Right lobe of liver (tissue), 6 donors: ENCODE results near the gene SSTR3. TPM values are rescaled to one million over a fixed set of nuclear protein-coding genes. Genes with fewer than 3 reads are reported as not detected.

Experiments
- ATAC-seq, 4 donors: fragments of 200-7000 bp; cut with Tn5 transposase; one replicate each; pipeline ENCODE4 v1.9.1; 2020; ENCODE audit warnings: mild to moderate bottlenecking in 4 of 4, moderate library complexity in 4 of 4
- DNase-seq, 3 donors: peaks; one replicate each; pipeline ENCODE4 v3.0.0-alpha.2; 2020
- H3K27ac ChIP-seq, 3 donors: fragments of 200-600 bp; one replicate each; pipeline ENCODE4 v1.8.0; 2022
- H3K27me3 ChIP-seq, 2 donors: fragments of 200-600 bp; one replicate each; pipeline ENCODE4 v1.8.0; 2022
- H3K36me3 ChIP-seq, 4 donors: fragments of 200-600 bp; sonication (generic) in 1 of 4; one replicate each; pipeline versions ENCODE4 v1.5.1 to v1.8.0; 2017 to 2022; ENCODE audit warnings: control low read depth in 1 of 4
- H3K4me1 ChIP-seq, 4 donors: fragments of 200-600 bp; sonication (generic) in 1 of 4; one replicate each; pipeline versions ENCODE4 v1.5.1 to v1.8.0; 2017 to 2022; ENCODE audit warnings: control low read depth in 1 of 4
- H3K4me3 ChIP-seq, 3 donors: fragments of 200-600 bp; one replicate each; pipeline ENCODE4 v1.8.0; 2022
- H3K9me3 ChIP-seq, 4 donors: fragments of 200-600 bp; sonication (generic) in 1 of 4; one replicate each; pipeline versions ENCODE4 v1.5.1 to v1.8.0; 2017 to 2022; ENCODE audit warnings: control low read depth in 1 of 4
- POLR2A ChIP-seq: fragments of 450-650 bp; IDR thresholded peaks from one replicate; pipeline ENCODE4 v1.6.1; 2017; ENCODE audit warnings: antibody characterized with exemption, mild to moderate bottlenecking
- WGBS: methylation state at CpG from one replicate; pipeline ENCODE4 v1.1.6; 2018; ENCODE audit warnings: low coverage, low lambda C conversion rate; ENCODE audit not compliant: insufficient coverage; ENCODE audit errors: missing lambda C conversion rate; 5-methylcytosine and 5-hydroxymethylcytosine counted together
- intact Hi-C, 2 donors: fragments of 100-400 bp; cut with DNase I; formaldehyde crosslinking; loops; one replicate each; pipeline versions ENCODE4 v1.11.2 to v1.14.1; 2022
- total RNA-seq, 6 experiments: library from RNA; depleted of rRNA in 2 of 6; stranded (reverse); fragments of >200 nt in 2 of 6; fragmentation: NEBNext Ultra II Directional in 3 of 6; extraction: Animal tissue kit (Norgen Biotek cat#: 25700) in 3 of 6; gene quantifications; one replicate each; pipeline versions ENCODE4 v1.1.0 to v1.2.4, GENCODE V29; 2016 to 2023
- TF ChIP-seq, protein P1 (sequence below), 4 donors: fragments of 200-600 bp in 3 of 4; fragments of 450-650 bp in 1 of 4; IDR thresholded peaks; one replicate each; pipeline versions ENCODE4 v1.5.1 to v1.8.0; 2016 to 2022; ENCODE audit warnings: antibody characterized with exemption in 4 of 4, mild to moderate bottlenecking in 2 of 4
- donor health status: DM: no; HTN: yes; CAD: no.
- donor health status: DM: no; HTN: no; CAD: no.
- donor health status: DM: no; HTN: no; CAD: no.
- donor health status: DM: no; HTN: yes; CAD: no.
- donor health status: DM: no; HTN: yes; CAD: no.

Gene SSTR3
- total RNA-seq, 6 experiments from 2014 or later: not detected

DNA sequence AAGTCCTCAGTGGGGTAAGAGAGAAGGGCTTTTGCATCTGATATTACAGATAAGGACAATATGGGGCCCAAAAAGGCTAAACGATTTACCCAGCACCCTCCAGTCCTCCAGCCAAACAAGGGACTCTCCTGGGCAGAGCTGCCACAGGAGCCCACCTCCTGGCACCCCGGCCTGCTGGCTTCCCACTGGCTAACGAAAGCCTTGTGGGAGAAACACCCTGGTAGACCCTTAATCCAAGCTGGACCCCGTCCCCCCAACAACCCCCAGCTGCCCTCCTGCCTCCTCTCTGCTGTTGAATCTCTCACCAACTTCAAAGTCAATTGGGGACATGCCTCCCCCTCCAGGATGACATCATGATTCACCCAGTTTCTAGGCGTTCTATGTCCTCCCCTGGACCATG, 35.1 kb downstream of the SSTR3 start:
- 40% methylated on average over 2 of the region's 5 CpGs for WGBS
- no peak overlapping the region for H3K4me3 ChIP-seq
- no peaks in the 10 kb centered on the region for H3K36me3 ChIP-seq
- intact Hi-C loops: no loop called here
- TF ChIP-seq, protein P1, sequence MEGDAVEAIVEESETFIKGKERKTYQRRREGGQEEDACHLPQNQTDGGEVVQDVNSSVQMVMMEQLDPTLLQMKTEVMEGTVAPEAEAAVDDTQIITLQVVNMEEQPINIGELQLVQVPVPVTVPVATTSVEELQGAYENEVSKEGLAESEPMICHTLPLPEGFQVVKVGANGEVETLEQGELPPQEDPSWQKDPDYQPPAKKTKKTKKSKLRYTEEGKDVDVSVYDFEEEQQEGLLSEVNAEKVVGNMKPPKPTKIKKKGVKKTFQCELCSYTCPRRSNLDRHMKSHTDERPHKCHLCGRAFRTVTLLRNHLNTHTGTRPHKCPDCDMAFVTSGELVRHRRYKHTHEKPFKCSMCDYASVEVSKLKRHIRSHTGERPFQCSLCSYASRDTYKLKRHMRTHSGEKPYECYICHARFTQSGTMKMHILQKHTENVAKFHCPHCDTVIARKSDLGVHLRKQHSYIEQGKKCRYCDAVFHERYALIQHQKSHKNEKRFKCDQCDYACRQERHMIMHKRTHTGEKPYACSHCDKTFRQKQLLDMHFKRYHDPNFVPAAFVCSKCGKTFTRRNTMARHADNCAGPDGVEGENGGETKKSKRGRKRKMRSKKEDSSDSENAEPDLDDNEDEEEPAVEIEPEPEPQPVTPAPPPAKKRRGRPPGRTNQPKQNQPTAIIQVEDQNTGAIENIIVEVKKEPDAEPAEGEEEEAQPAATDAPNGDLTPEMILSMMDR (IDR thresholded peaks at IDR 0.05): no peak
- no peak for TF ChIP-seq POLR2A
- no peaks in the 10 kb centered on the region for H3K9me3 ChIP-seq
- DNase-seq: peak in 1 of 3 donors; percentile 48
- H3K27ac ChIP-seq: peak overlapping the region in 1 of 3 donors; percentile 47
- ATAC-seq: no peak
- H3K4me1 ChIP-seq: peaks cover 0 to 21% (median 10%) of the 10 kb centered on the region in 4 donors
- no peaks in the 10 kb centered on the region for H3K27me3 ChIP-seq

DNA sequence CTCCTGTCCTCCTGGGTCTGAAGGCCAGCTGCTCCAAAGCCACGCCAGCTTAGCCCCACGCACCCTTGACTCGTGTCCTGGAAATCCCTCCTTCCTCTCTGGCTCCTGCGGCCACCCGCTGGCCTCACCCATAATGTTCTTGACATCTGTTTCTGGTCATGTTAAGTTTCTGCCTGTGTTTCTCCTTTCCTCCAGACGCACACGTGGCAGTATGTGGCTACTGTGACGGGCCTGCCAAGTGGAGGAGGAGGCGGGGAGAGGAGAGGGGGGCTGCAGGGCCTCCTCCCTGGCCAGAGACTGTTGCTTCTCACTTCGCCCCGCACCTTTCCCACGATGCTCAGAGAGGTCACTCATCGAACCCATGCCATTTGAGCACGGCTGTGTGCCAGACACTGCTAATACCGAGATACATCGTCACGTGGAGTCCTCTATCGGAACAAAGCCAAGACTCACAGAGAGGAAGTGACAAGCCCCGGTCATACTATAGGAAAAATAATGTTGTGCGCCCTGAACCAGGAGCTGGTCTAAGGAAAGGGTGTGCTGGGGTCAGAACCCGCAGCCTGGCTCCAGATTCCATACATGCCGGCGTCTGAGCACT, 35.7 kb downstream of the SSTR3 start:
- H3K4me1 ChIP-seq: peaks cover 0 to 21% (median 10%) of the 10 kb centered on the region in 4 donors
- intact Hi-C loops: no loop called here
- H3K27me3 ChIP-seq: no peaks in the 10 kb centered on the region
- 57% methylated on average over 13 of the region's 23 CpGs for WGBS
- ATAC-seq (peak; percentile 17 to 42 (median 35)), DNase-seq (peak; percentile 54 to 65 (median 60))
- no peak overlapping the region for H3K4me3 ChIP-seq
- peak overlapping the region in 1 of 3 donors; percentile 47 for H3K27ac ChIP-seq
- H3K36me3 ChIP-seq: no peaks in the 10 kb centered on the region
- H3K9me3 ChIP-seq: no peaks in the 10 kb centered on the region
- no peak for TF ChIP-seq POLR2A
- TF ChIP-seq, protein P1 (IDR thresholded peaks at IDR 0.05): no peak

DNA sequence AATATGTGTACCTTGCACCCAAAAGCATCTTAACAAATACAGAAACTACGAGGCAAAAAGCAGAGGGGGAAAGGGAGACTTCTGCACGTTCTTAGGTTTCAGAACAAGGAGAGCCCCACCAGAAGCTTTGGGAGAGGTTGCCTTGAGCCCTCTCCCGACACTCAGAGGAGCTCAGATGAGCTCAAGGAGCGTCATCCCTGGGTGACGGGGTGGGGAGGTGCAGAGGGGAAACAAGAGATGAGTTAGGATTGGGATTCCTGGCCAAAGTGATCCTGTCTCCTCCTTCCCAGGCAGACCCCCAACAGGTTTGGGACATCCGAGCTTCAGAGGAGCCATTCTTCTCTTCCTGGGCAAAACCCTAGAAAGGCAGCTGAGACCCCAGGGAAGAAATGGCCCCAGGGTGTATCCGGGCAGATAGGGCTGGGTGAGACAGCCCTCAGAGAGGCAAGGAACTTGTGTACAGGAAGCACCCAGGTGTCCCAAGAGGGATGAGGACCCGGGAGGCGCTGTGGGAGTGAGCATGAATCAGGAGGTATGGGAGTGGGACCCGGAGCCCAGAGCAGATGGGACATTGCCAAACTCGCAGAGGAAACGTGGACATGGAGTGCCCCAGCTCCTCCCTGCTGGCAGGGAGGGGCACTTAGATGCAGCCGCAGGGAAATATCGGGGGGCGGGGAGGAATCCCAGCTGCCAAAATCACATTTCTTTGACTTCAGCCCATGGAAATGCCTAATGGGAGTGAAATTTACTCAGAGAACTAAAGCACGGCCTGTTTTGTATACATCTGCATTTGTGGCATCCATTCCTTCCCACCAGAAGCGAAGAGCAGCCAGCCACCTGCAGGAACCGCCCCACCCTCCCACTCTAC, 36.6 kb downstream of the SSTR3 start:
- H3K4me1 ChIP-seq: peaks cover 0 to 21% (median 10%) of the 10 kb centered on the region in 4 donors
- no peak for ATAC-seq
- H3K4me3 ChIP-seq: no peak overlapping the region
- H3K9me3 ChIP-seq: no peaks in the 10 kb centered on the region
- peak in 2 of 3 donors; percentile 37 to 46 for DNase-seq
- intact Hi-C loops: no loop called here
- no peaks in the 10 kb centered on the region for H3K36me3 ChIP-seq
- H3K27me3 ChIP-seq: no peaks in the 10 kb centered on the region
- H3K27ac ChIP-seq: no peak overlapping the region
- WGBS: 95% methylated on average over 7 of the region's 18 CpGs
- TF ChIP-seq POLR2A: no peak
- TF ChIP-seq, protein P1 (IDR thresholded peaks at IDR 0.05): no peak

DNA sequence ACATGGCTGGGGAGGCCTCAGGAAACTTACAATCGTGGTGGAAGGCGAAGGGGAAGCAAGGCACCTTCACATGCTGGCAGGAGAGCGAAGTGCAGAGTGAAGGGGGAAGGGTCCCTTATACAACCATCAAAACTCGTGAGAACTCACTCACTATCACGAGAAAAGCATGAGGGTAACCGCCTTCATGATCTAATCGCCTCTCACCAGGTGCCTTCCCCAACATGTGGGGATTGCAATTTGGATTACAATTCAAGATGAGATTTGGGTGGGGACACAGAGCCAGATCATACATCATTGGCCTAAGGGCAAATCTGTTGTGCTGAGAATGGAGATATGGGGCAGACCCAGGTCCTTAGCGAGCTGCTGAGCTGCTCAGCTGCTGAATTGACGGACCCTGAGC, 37.3 kb downstream of the SSTR3 start:
- no peak overlapping the region for H3K27ac ChIP-seq
- no peaks in the 10 kb centered on the region for H3K27me3 ChIP-seq
- TF ChIP-seq POLR2A: no peak
- TF ChIP-seq, protein P1 (IDR thresholded peaks at IDR 0.05): no peak
- peaks cover 0 to 21% (median 10%) of the 10 kb centered on the region in 4 donors for H3K4me1 ChIP-seq
- no peaks in the 10 kb centered on the region for H3K36me3 ChIP-seq
- no peak overlapping the region for H3K4me3 ChIP-seq
- DNase-seq (peak in 1 of 3 donors; percentile 22), ATAC-seq (no peak)
- WGBS: 88% methylated on average over 3 of the region's 9 CpGs
- H3K9me3 ChIP-seq: no peaks in the 10 kb centered on the region
- intact Hi-C loops: no loop called here
